Measurements from ENCODE around the gene TNFSF10. TPM values are rescaled to one million over a fixed set of nuclear protein-coding genes. Genes with fewer than 3 reads are reported as not detected.

TNFSF10 gene
- total and polyA plus RNA-seq, 2 of the 8 experiments (the other 6 are each of a cell fraction or from before 2014, with no cell fraction given), result 0.06 TPM; not detected in 1

DNA sequence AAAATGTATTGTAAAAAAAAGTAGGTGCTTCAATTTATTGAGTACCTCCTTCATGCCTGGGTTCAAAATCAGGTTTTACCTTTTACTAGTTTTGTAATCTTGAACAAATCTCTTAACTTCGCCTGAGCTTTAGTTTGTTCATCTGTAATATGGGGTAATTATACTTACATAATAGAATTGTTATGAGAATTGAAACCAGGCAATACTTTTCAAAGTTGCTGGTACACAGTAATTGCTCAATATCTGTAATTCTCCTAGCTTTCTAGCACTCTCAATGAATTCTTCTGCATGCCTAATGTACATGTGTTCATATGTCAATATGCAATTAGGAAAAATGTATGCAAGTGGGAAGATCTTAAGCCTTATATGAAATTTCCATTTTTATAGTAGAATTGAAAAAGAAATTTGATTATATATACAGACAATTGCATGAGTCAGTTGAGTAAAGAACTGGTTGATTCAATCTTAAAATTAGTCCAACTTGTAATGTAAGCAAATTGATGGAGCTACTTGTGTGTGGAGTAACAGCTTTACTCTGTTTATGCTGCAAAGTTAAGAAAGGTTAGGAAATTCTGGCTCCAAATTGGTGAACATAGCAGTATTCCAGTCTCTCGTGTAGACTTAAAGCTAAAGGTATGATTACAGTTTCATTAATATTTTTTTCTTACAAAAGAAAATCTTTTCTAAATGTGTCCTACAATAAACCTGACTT is 4.1 kb downstream of the TNFSF10 start:
- Histone ChIP-seq H4K5ac (ENCODE audit: insufficient read length, low read depth, low read length) (no peak overlapping the region), H3K4ac (replicated peaks; ENCODE audit: insufficient read length, low read depth, low read length) (no peak overlapping the region), H3K18ac (ENCODE audit: extremely low read depth, low read length) (no peak overlapping the region), H2BK12ac (ENCODE audit: low read depth, low read length) (no peak overlapping the region), H3K9ac (replicated peaks in 1 of 4; ENCODE audit: extremely low read depth in 1 of 4, low read depth in 3 of 4, low read length in 3 of 4) (no peak overlapping the region), H4K8ac (ENCODE audit: extremely low read depth, insufficient read depth, low read length) (no peak overlapping the region), H3K23me2 (ENCODE audit: low read depth, low read length) (no peaks in the 10 kb centered on the region), H2BK120ac (replicated peaks; ENCODE audit: low read depth, low read length) (no peak overlapping the region), H3K4me2 (ENCODE audit: insufficient read depth in 1 of 2, low read depth in 2 of 2, low read length in 2 of 2) (no peak overlapping the region), H4K91ac (replicated peaks; ENCODE audit: insufficient read length, low read length) (no peak overlapping the region), H3K4me3 (ENCODE audit: extremely low read depth in 1 of 4, insufficient read depth in 2 of 4, low read depth in 3 of 4, low read length in 4 of 4) (no peak overlapping the region), H3K27ac (ENCODE audit: low read depth, low read length) (no peak overlapping the region), H3K79me1 (ENCODE audit: low read depth, low read length) (no peaks in the 10 kb centered on the region), H3K4me1 (replicated peaks in 1 of 4; ENCODE audit: control insufficient read depth in 3 of 4, insufficient read depth in 4 of 4, low read length in 3 of 4) (0 out of 7 replicates have a peak, but pooled peaks cover 0 to 2% (median 0%) of the 10 kb centered on the region in 4 experiments), H3K14ac (ENCODE audit: insufficient read length) (no peak overlapping the region), H2AK5ac (ENCODE audit: low read depth, low read length) (no peak overlapping the region), H3K56ac (replicated peaks; ENCODE audit: insufficient read length, low read depth, low read length) (no peak overlapping the region), H2AFZ (ENCODE audit: low read length) (no peak overlapping the region), H4K20me1 (replicated peaks in 1 of 2; ENCODE audit: control insufficient read depth in 1 of 2, insufficient read depth in 2 of 2, low read length in 2 of 2) (no peaks in the 10 kb centered on the region), H3K27me3 (replicated peaks in 1 of 4; ENCODE audit: control insufficient read depth in 3 of 4, extremely low read depth in 1 of 4, insufficient read depth in 3 of 4, low read length in 3 of 4) (peaks cover 0 to 1% (median 0%) of the 10 kb centered on the region in 4 experiments; a peak in 1 of 7 replicates), H3K23ac (ENCODE audit: insufficient read length) (no peak overlapping the region), H2BK20ac (ENCODE audit: low read length) (no peak overlapping the region), H3K9me3 (ENCODE audit: insufficient read depth in 2 of 2, low read depth in 1 of 2, low read length in 1 of 2) (no peaks in the 10 kb centered on the region), H3K79me2 (ENCODE audit: control insufficient read depth in 1 of 2, insufficient read depth in 2 of 2, low read length in 2 of 2) (no peaks in the 10 kb centered on the region), H2BK5ac (ENCODE audit: low read depth, low read length) (no peak overlapping the region), H3K36me3 (ENCODE audit: control insufficient read depth in 2 of 4, insufficient read depth in 4 of 4, low read length in 3 of 4) (no peaks in the 10 kb centered on the region), H2BK15ac (ENCODE audit: low read length) (no peak overlapping the region)
- ChIA-PET POLR2A (ENCODE audit: partially characterized antibody) (no interaction called here), CTCF (ENCODE audit: partially characterized antibody) (interaction anchor here (1.2 kb wide), 1 partner anchor 24 kb away, joined by 3 read pairs; no protein-coding TSS in a partner anchor)
- DNase-seq (ENCODE audit: low read depth in 1 of 2, low spot score in 2 of 2), result no peak
- WGBS, 2 experiments (ENCODE audit: extremely low coverage in 1 of 2, insufficient coverage in 1 of 2, insufficient read length in 1 of 2, insufficient replicate concordance in 2 of 2, low coverage in 1 of 2, low lambda C conversion rate in 2 of 2, missing lambda C conversion rate in 1 of 2), result 87% methylated on average over 2 of the region's 2 CpGs; no CpG with 5 or more reads in 1 of the 2 experiments
- FAIRE-seq, result no peak
- TF ChIP-seq RXRA (IDR thresholded peaks at IDR 0.05; ENCODE audit: insufficient read depth, low read depth, low read length), result no peak

Measured in H1 (cell line).